Activated CD4-positive, alpha-beta T cell treated with anti-CD3 and anti-CD28 coated beads, Interleukin-2, amount 50 U/mL, for 24 hours (primary cell): ENCODE data around the gene LRMDA.

Experiments
- DNase-seq, 2 donors: peaks; one replicate each; pipeline ENCODE4 v3.0.0-alpha.2; 2020; ENCODE audit warnings: low read depth in 1 of 2, low spot score in 1 of 2

LRMDA gene

DNA sequence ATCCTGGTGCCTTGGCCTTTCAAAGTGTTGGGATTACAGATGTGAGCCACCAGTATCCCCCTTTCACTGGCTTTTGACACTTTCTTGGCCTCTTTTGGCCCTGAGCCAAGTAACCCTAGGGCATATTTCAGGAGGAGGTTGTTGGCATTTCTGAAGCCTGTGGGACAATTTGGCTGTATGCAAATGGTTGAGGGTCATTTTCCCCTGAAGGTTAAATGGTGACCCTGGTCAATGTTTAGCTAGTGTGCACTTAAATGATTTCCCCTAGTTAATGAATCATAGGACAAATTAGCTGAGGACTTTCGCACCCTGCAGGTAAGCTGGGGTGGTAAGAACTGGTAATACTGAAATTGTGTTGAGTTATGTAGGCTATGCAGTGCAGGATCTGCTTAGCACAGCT lies 660.5 kb downstream of the LRMDA start:
- DNase-seq, result no peak

DNA sequence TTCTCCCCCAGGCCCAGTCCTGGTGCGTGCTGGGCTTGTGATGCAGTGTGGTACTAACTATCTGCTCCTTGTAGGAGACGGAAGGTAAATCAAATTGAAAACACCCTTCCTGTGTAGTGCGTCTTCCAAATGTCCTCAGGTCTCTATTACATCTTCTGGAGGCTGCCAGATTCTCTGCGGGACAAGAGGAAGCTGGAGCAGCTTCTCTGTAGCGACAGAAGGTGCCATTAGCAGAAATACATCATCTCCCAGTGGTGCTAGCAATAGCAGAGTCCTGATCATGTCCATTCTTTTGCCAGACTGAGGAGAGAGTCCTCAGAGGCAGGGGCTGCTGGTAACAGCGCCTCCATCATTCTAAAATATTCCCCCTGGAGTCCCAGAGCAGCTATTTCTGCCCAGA lies 675.2 kb downstream of the LRMDA start:
- no peak for DNase-seq

DNA sequence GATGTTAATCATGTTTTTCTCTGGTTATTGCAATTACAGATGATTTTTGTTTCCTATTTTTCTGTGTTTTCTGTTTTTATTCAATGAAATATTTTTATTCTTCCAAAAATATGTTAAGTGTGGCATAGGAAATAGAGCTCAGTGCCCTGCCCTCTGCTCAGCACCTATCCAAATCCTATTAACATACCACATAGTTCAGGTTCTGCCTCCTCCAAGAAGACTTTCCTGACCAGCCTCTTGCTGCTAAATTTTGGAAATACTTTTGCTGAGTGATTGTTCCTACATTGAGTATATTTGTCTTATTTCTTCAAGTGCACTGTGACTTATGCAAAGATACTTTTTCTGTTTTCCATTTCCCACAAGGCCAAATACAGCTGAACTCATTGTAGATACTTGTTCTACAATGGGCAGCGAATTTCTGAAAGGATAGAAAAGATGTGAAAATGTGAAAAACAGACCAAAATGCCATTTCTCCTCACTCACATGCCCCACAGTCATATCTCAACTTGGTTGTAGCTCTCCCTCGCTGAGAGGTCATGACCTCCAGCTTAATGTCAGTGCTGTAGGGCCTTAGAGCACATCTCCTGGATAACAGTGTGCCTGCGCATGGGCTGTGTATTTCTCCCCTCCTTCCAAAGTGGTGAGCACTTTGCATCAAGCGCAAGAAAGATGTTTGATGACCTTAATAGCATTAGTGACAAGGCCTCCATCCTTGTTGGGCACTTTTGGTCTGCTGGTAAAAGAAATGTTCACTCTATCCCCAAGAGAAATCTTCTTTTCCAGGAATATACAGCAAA lies 677.3 kb downstream of the LRMDA start:
- no peak for DNase-seq

DNA sequence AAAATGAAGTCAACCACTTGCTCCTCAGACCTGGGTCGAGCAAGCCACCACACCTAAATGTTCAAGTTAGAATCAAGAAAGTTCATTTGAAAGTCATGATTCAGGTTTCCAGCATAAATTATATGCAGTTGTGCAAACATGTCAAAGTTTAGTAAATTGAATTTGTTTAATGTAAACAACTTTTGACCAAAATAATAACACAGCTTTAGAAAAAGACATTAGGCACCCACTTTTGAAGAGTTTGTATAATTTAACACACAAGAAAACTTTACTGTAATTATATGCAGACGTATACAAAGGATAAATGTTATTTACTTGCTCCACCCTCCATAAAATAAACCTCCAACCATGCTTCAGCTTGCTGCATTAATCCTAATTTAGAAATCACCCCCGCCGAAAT lies 680.0 kb downstream of the LRMDA start:
- no peak for DNase-seq

DNA sequence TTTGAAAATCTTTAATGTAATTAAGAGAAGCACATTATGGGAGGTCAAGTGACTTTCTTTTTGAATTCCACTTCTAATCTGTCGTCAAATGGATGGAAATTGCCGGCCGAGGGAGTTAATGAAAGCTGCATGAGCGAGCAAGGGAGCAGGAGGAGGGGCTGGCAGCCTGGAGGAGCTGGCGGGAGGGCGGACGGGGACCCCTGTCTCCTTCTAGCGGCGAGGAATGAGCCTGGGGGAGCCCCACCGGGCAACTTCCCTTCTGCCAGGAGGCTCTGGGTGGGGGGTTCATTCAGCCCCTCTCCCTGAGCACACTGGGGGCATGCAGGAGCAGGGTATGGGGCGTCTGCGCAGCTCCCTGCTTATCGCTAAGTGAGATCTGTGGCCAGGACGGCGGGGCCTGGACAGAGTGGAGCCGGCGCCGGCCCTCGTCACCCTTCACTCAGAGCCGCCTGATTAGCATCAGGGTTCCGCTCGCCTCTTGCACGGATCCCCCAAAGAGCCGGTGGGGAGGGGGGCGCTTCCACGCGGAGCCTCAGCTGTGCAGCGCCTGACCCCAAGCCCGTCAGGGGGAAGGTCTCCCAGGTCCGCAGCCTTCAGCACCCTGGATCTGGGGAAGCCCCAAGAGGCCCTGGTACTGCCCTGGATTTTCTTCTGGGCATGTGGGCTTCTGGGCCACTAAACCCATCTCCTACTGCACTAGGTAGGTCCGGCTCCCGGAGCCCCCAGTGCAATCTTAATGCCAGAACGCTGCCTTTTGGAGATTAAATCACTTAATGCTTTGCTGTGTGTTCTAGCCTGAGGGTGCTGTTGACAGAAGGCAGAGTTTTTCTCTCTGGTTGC lies 680.8 kb downstream of the LRMDA start:
- no peak for DNase-seq

DNA sequence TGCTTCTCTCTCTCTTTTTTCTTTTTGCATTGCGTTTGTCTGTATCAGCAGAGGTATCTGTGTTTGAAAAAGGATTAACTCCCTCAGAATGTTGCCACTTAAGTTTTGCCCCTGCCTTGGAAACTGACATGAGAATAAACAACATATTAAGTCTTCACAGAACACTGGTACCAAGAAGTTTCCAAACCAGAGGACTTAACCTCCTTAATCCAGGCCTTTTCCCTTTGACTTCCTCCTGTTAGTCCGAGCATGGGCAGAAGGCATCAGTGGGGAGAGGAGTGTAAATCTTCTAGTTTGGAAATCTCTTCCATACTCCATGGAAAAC lies 681.4 kb downstream of the LRMDA start:
- no peak for DNase-seq

DNA sequence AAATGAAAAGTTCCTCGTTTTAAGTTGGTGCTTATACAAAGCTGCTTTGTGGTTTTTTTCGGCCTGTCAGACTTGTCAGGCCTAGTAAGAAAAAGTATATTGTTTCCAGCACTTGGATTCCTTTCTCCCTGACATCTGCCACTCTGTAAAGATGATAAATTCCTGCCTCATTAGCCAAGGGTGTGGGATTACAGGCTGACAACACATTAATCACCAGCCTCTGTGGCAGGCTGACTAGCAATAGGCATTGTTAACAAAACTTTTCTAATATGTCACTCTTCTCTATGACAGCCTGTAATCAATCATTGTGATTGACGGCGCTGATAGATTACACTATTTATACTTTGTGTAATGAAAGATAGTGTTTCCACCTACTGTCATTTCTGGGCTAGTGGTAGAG lies 682.5 kb downstream of the LRMDA start:
- DNase-seq, result no peak

DNA sequence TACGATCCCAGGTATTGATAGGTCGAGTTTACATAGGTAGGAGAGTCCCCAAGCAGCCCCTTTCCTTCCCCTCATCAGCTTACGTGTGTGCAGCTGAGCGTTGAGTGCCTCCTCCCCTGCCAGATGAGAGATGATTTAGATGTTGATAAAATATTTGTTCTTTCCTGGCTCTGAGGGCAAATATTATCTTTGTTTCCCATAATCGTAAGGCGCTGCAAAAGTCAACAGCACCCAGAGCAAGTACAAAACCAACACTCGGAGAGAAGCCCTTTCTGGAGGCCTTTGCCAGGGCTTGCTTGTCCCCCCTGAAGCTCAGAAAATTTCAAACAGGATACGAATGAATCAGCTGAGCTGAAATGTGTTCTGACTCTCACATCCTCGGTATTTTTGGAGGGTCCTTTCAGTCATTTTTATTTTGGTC lies 683.2 kb downstream of the LRMDA start:
- no peak for DNase-seq

DNA sequence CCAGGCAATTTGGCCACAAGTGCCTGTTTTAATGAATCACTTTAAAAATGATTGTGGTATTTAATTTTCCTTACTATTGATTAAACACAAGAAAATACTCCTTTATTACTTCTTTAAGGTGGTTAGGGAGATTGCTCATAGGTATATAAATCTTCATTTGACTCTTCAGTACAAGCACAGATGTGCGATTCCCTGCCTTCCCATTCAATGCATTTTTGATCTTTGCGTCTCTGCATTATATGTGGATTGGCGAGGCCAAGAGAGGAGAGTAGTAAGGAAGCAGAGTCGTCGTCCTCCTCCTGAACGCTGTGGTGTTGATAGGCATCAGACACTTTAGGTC lies 683.7 kb downstream of the LRMDA start:
- DNase-seq, result no peak

DNA sequence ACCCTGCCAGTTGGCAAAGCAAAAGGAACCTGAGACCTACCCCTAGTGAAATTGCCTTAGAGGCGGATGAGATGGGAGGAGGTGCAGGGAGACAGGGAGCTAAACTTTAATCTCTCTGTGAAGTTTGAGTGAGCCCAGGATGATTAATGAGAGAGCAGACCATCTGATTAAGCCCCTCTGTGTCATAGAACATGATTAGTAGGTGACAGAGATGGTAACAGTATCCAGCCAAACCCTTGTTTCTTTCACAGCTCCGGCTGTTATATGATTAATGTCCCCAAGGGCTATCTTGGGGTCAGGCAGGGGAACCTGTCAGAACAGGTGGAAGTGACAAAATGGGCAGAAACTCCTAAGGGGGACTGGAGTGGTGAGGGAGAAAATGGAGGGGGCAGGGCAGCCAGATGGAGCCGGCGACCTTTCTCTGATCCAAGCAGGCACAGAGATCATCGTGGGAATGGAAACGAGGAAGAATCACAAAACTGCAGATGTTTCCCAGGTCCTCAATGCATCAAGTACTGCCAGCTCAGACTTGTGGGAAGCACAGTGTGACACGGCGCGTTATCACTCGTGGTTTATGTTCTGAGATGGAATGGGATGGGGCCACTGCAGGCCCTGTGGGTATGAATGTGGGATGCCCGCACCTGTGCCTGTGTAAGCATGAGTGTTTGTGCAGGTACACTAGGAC lies 684.2 kb downstream of the LRMDA start:
- DNase-seq, result no peak

DNA sequence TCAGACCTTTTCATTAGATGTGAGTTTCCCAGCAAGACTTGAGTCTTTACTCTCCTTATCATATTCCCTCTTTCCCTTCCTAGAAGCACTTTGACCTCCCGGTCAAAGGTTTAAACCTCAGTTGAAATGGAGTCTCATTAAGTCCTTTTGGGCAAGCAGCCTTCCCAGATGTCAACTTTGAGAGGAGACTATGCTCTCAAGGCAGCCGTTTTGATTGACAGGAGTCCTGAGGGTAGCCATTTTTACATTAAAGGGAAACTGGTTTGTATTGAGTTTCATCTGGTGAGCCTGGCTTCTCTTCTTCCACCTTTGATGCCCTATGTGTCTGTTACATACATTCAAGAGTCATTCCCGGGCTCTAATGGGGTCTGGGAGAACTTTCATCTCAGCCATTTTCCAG lies 685.1 kb downstream of the LRMDA start:
- DNase-seq, result no peak

DNA sequence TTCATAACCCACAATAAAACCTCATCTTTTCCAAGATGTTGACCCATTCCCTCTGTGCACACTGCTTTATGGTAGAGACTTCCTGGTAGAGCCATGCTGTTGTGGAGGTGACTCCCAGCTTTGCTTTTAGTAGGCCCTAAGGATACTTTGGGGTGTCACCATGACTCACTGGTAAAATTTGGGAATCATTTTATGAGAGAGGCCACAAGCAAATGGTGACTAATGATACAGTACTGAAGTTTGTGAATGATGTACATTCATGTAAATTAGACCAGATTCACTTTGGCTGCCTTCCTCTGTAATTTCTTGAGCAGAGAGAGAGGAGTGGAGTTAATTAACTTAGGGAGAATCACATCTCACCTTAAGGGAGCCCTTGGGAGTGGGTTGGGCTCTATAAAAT lies 686.5 kb downstream of the LRMDA start:
- no peak for DNase-seq

DNA sequence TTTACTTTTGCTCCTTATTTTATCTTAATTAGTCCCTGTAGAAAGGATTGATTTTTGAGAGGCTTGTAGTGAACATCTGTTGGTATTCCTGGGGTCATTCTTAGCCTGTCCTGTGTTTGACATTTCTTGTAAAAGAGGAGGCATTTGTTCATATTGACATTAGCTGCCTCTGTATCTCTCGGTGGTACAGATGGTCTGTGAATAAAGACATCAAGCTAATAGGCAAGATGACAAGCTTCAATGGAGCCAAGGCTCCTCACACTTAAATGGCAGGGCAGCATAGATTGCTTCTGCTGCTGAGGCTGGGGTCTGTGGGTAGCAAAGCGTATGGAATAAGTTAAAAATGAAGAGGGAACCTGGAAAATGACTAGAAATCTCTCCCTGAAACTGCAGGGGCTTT lies 687.6 kb downstream of the LRMDA start:
- no peak for DNase-seq

DNA sequence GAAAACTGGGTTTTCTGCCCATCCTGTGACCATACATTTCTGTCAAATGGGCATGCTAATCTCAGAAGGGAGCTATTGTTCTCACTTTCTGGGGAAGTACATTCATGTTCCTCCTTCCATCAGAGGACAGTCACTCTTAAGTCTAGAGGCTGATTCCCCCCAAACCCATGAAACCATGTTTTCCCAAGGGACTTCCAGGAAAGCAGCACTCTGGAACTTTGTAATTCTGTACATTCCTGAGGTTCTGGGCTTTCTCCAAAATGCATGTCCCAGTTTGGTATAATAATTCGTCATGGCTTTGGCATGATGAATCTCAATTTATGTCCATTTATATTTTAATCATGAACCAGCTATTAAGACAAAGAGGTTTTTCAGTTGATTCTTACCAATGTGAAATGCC lies 688.1 kb downstream of the LRMDA start:
- DNase-seq, result no peak

DNA sequence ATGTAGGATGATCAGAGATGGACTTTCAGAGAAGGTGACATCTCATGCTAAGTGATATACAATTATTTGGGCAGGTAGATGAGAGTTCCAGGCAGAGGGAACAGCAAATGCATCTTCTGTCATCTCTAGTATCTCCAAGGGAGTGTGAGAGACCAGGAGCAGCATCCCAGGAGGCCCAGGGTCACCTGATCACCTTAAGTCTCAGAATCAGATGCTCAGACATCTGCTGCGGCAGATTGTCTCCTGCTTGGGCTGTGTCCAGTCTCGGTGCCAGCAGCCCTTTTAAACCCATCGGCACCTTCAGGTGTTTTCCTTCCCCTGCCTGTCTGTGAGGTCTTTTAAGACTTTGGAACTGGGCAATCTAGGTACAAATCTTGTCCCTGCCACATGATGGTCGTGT lies 690.6 kb downstream of the LRMDA start:
- DNase-seq, result no peak

DNA sequence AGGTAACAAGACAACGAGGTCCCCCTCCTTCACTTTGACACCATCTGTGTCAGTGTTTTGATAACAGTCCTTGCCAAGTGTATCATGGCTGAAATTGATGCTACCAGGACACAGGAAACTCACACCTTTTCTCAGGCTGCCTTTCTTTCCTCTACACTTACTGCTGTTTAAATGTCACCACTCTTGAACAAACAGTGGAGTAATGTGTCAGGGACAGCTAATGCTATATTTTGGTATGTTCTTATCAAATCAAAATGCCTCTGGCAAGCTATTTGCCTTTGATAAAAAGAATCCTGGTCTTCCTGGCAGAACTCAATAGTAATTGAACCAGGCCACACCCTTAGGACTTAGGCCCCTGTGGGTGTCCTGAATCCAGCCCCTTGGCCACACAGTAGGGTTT lies 692.9 kb downstream of the LRMDA start:
- no peak for DNase-seq

DNA sequence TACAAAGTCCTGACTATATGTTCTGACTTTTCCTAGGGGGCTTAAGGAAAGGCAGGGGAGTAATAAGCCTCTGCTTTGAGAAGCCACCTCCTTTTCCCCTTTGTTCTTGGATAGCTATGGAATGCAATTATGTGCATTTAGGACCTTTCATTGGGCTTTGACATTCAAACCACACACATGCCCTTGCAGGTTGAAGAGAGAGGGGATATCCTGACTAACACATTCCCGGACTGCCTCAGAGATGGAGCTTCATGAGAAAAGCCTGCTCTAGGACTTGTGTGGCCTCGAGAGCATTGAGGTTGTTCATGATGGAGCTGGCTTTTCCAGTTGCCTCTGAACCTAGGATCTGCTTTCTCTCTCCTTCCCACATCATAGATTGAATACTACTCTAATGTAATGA lies 694.5 kb downstream of the LRMDA start:
- DNase-seq, result no peak

DNA sequence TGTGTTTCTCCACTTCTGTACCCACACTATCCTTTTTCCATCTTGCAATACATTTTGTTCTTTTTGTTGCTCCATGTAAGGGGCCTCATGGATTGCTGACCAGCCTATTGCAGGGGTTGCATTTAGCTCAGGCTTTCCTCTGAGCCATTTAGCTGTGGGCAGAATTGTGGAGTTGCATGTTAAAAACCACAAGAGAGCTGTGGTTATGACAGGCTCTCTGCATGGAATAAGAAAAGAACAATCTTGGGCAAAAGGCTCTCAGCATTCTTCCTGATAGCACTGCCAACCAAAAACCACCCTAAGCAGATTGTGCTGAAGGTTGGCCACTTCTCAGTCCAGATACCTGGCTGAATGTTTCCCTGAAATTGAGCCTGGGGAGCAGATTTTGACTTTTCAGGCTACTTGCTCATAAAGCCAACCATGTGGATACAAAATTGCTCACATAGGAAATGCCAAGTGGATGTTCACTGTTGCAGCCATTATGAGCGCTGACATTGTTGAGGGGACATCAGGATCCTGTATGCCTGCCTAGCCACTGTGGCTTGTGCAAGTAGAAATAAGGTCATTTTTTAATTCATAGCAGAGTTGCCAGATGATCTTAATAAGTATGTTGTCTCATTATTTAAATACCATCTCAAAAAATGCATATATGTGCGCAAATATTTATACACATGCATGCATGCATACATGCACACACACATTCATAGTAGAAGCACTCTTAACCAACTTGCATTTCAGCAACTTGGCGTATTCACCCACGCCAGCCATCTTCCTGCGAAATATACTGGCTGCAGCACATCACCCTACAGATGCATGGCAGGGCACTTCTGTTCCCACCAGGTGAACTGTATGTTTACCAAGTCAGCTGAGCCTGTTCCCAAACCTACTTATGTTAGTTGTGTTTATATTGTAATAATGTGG lies 695.4 kb downstream of the LRMDA start:
- no peak for DNase-seq

DNA sequence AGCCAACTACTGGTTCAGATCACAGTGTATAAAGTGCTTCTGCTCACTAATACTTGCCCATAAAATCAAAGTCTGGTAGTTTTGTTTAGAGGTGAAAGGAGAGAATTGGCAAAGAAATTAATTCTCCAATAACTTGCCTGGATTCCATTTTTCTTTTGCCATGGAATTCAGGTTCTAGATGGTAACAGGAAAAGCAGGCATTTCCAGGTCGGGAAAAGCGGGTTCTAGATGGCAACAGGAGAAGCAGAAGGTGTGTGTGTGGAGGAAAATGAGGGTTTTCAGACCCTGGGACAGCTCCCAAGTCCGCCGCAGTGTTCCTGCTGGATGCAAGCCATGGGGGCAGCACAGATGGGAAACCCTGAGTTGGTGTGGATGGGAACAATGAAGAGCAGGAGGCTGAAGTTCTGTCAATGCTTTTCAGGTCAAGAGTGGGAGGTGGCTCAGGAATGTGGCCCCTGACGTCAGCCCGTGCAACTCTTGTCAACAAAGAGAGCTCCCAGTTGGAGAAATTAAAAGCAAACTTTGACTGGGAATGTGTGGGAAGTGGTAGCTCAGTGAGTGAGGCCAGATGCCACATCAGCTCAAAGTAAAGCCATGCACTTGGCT lies 696.7 kb downstream of the LRMDA start:
- DNase-seq, result no peak

DNA sequence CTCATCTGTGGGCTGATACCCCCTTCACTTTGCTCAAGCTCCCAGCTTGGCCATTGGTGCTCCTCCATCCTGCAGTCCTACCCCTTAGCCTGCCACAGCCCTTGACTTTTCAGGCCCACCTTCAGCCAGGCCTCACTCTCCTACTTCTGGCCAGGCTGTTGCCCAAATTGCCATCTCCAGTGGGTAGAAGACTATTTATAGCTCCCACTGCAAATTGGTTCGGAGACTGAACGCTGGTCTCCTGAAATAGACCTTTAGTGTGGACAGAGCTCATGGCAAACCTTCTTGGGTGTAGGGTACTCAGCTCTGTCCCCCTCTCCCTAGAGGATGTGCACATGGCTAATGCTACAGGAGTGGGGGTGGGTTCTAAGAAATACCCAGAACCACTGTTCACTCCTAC lies 697.8 kb downstream of the LRMDA start:
- DNase-seq, result no peak

DNA sequence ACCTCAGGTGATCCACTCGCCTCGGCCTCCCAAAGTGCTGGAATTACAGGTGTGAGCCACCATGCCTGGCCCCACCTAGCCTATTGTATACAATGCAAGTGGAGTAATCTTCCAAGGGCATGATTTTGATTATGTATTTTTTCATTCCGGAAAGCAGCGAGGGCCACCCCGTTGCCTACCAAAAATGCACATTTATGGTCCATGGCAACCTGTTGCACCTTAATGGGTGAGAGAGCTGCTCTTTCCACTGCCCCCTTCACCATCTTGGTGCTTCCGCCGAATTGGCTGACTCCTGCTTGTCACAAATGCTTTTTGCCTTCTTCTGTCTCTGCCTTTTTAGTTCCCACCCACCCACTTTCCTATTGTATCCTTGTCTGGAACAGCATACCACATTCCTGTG lies 699.5 kb downstream of the LRMDA start:
- no peak for DNase-seq
